ENCODE data around the gene SEPTIN8. TPM values are rescaled to one million over a fixed set of nuclear protein-coding genes. Genes with fewer than 3 reads are reported as not detected.

Gene SEPTIN8
- total RNA-seq, 2 experiments from 2014 or later: 32.5 TPM

GRCh38 chr5:132772291-132773070, 4.6 kb downstream of the SEPTIN8 start:
- ChIA-PET CTCF (no interaction called here), POLR2A (no interaction called here)

GRCh38 chr5:132771503-132771998, 5.5 kb downstream of the SEPTIN8 start:
- ChIA-PET CTCF (no interaction called here), POLR2A (no interaction called here)

GRCh38 chr5:132770476-132771159, 6.4 kb downstream of the SEPTIN8 start:
- POLR2A ChIA-PET: no interaction called here
- CTCF ChIA-PET: no interaction called here

- ChIA-PET CTCF (no interaction called here), POLR2A (no interaction called here)
Observed at GRCh38 chr5:132768485-132768868, 8.6 kb downstream of the SEPTIN8 start.

GRCh38 chr5:132767150-132767549, 9.9 kb downstream of the SEPTIN8 start:
- ChIA-PET POLR2A (no interaction called here), CTCF (no interaction called here)

- ChIA-PET CTCF (no interaction called here), POLR2A (no interaction called here)
Observed at GRCh38 chr5:132766806-132767055, 10.3 kb downstream of the SEPTIN8 start.

- ChIA-PET POLR2A (no interaction called here), CTCF (no interaction called here)
Observed at GRCh38 chr5:132766020-132766805, 10.8 kb downstream of the SEPTIN8 start.

- POLR2A ChIA-PET: no interaction called here
Observed at GRCh38 chr5:132765311-132766019, 11.6 kb downstream of the SEPTIN8 start.

GRCh38 chr5:132764671-132765238, 12.3 kb downstream of the SEPTIN8 start:
- POLR2A ChIA-PET: no interaction called here

More at GRCh38 chr5:132765311-132766019, 11.6 kb downstream of the SEPTIN8 start:
- CTCF ChIA-PET: interaction anchor here (1.1 kb wide), 1 partner anchor 19 kb away, joined by 3 read pairs; the partner anchor contains the start of gene CCNI2

GRCh38 chr5:132764051-132764450, 13.0 kb downstream of the SEPTIN8 start:
- ChIA-PET POLR2A (no interaction called here), CTCF (interaction anchor here (0.9 to 1.1 kb wide), 3 partner anchors 17 to 18 kb away, joined by 3 read pairs; partner anchors contain the start of gene CCNI2)

More at GRCh38 chr5:132764671-132765238, 12.3 kb downstream of the SEPTIN8 start:
- CTCF ChIA-PET: interaction anchor here (0.9 to 1.1 kb wide), 2 partner anchors 17 to 18 kb away, joined by 3 read pairs; partner anchors contain the start of gene CCNI2

- POLR2A ChIA-PET: no interaction called here
- CTCF ChIA-PET: interaction anchor here (0.9 kb wide), 2 partner anchors 17 to 18 kb away, joined by 3 read pairs; partner anchors contain the start of gene CCNI2
Observed at GRCh38 chr5:132763181-132764036, 13.6 kb downstream of the SEPTIN8 start.

GRCh38 chr5:132762246-132763000, 14.6 kb downstream of the SEPTIN8 start:
- POLR2A ChIA-PET: no interaction called here

GRCh38 chr5:132761321-132762240, 15.5 kb downstream of the SEPTIN8 start:
- POLR2A ChIA-PET: no interaction called here
- CTCF ChIA-PET: interaction anchor here (2.1 kb wide), 1 partner anchor 10 kb away, joined by 6 read pairs; no protein-coding TSS in a partner anchor

More at GRCh38 chr5:132762246-132763000, 14.6 kb downstream of the SEPTIN8 start:
- CTCF ChIA-PET: interaction anchor here (2.1 kb wide), 1 partner anchor 11 kb away, joined by 6 read pairs; no protein-coding TSS in a partner anchor

- POLR2A ChIA-PET: no interaction called here
Observed at GRCh38 chr5:132760601-132761317, 16.3 kb downstream of the SEPTIN8 start.

GRCh38 chr5:132760049-132760420, 17.0 kb downstream of the SEPTIN8 start:
- CTCF ChIA-PET: no interaction called here
- POLR2A ChIA-PET: no interaction called here

More at GRCh38 chr5:132760601-132761317, 16.3 kb downstream of the SEPTIN8 start:
- CTCF ChIA-PET: interaction anchor here (2.1 kb wide), 1 partner anchor 9 kb away, joined by 6 read pairs; no protein-coding TSS in a partner anchor
